Gastroesophageal sphincter (tissue), 3 donors: ENCODE results near the gene WDR90.

Experiments
- POLR2A ChIP-seq, 2 donors: fragments of 450-650 bp; IDR thresholded peaks; one replicate each; pipeline ENCODE4 v1.6.1; 2017; ENCODE audit warnings: antibody characterized with exemption in 2 of 2, mild to moderate bottlenecking in 2 of 2, moderate library complexity in 1 of 2
- POLR2AphosphoS5 ChIP-seq: sonication (generic); formaldehyde crosslinking; IDR thresholded peaks from one replicate; pipeline ENCODE4 v1.6.1; 2017; ENCODE audit warnings: antibody characterized with exemption
- TF ChIP-seq, protein P1 (sequence below), 4 experiments: fragments of 200-600 bp in 2 of 4; fragments of 450-650 bp in 2 of 4; sonication (generic) in 1 of 4; IDR thresholded peaks; one replicate each; pipeline ENCODE4 v1.5.1; 2017 to 2019; ENCODE audit warnings: antibody characterized with exemption in 4 of 4, mild to moderate bottlenecking in 2 of 4, moderate library complexity in 2 of 4

- TF ChIP-seq POLR2A (IDR thresholded peaks at IDR 0.05) (no peak), POLR2AphosphoS5 (no peak)
- TF ChIP-seq, protein P1, sequence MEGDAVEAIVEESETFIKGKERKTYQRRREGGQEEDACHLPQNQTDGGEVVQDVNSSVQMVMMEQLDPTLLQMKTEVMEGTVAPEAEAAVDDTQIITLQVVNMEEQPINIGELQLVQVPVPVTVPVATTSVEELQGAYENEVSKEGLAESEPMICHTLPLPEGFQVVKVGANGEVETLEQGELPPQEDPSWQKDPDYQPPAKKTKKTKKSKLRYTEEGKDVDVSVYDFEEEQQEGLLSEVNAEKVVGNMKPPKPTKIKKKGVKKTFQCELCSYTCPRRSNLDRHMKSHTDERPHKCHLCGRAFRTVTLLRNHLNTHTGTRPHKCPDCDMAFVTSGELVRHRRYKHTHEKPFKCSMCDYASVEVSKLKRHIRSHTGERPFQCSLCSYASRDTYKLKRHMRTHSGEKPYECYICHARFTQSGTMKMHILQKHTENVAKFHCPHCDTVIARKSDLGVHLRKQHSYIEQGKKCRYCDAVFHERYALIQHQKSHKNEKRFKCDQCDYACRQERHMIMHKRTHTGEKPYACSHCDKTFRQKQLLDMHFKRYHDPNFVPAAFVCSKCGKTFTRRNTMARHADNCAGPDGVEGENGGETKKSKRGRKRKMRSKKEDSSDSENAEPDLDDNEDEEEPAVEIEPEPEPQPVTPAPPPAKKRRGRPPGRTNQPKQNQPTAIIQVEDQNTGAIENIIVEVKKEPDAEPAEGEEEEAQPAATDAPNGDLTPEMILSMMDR (IDR thresholded peaks at IDR 0.05), result no peak
Observed at GRCh38 chr16:634996-635395, 14.2 kb upstream of the WDR90 start.
